ENCODE results near the gene USP7. TPM values are rescaled to one million over a fixed set of nuclear protein-coding genes. Genes with fewer than 3 reads are reported as not detected.

The USP7 gene
- polyA plus RNA-seq, 4 donors: 31.6 to 97.1 (median 36.0) TPM

DNA sequence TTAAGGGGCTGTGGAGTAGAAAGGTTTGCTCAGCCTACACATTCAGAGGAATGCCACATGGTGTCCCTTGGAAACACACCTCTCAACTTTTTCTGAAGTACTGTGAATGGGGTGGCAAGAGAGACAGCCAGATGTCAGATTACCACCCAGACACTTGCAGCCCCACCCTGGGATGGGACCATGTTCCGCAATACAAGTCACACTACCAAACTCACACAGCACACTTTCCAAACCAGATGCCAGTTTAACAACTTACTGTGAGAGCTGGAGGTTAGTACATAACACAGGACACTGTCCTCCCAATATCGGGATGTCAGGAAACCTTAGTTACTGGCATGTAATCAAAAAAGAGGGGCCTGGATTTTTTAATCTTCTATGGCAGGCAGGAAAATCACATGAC is 7.9 kb downstream of the USP7 start:
- Histone ChIP-seq H3K4me1 (ENCODE audit: control insufficient read depth in 3 of 3, insufficient read depth in 2 of 3, low read depth in 1 of 3, low read length in 2 of 3) (peaks cover 21 to 60% (median 53%) of the 10 kb centered on the region in 3 donors), H3K27ac (ENCODE audit: low read depth in 1 of 3, low read length in 2 of 3) (no peak overlapping the region)
- WGBS, 3 donors: 36 to 49% (median 48%) methylated on average over 2 of the region's 2 CpGs

DNA sequence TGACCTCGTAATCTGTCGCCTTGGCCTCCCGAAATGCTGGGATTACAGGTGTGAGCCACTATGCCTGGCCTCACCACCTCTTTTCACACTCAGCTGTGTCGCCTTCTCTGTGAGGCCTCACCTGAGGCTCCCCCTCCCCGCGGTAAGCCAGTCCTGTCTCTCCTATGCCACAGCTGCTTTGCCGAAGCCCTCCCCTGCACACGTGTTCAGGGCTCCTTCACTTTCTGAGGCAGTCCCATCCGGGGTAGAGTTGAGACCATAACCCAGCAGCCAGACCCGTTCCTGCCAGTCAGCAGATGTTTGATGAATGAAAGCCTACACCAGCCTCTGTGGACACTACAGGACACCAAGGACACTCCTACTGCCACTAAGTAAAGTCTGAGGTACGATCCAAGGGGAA is 10.6 kb downstream of the USP7 start:
- 55 to 68% (median 67%) methylated on average over 11 of the region's 11 CpGs for WGBS, 3 donors
- DNase-seq (no peak), FAIRE-seq (no peak)
- H3K9me3 ChIP-seq (ENCODE audit: control insufficient read depth in 2 of 2, insufficient read depth in 1 of 2, low read depth in 1 of 2, low read length in 1 of 2): no peaks in the 10 kb centered on the region
- H3K4me1 ChIP-seq (ENCODE audit: control insufficient read depth in 3 of 3, insufficient read depth in 2 of 3, low read depth in 1 of 3, low read length in 2 of 3): peaks cover 26 to 54% (median 47%) of the 10 kb centered on the region in 3 donors
- H3K4me3 ChIP-seq (ENCODE audit: low read depth in 1 of 3, low read length in 3 of 3): no peak overlapping the region
- H3K36me3 ChIP-seq (ENCODE audit: control insufficient read depth in 3 of 3, insufficient read depth in 2 of 3, low read depth in 1 of 3, low read length in 3 of 3): peaks cover 0 to 6% (median 0%) of the 10 kb centered on the region in 3 donors
- H3K27ac ChIP-seq (ENCODE audit: low read depth in 1 of 3, low read length in 2 of 3): no peak overlapping the region
- no peaks in the 10 kb centered on the region for H3K27me3 ChIP-seq (ENCODE audit: control insufficient read depth in 3 of 3, insufficient read depth in 3 of 3, low read length in 3 of 3)

More for the DNA sequence above, 7.9 kb downstream of the USP7 start:
- no peaks in the 10 kb centered on the region for H3K9me3 ChIP-seq (ENCODE audit: control insufficient read depth in 2 of 2, insufficient read depth in 1 of 2, low read depth in 1 of 2, low read length in 1 of 2)
- DNase-seq (no peak), FAIRE-seq (no peak)
- H3K4me3 ChIP-seq (ENCODE audit: low read depth in 1 of 3, low read length in 3 of 3): no peak overlapping the region
- H3K36me3 ChIP-seq (ENCODE audit: control insufficient read depth in 3 of 3, insufficient read depth in 2 of 3, low read depth in 1 of 3, low read length in 3 of 3): peaks cover 0 to 6% (median 0%) of the 10 kb centered on the region in 3 donors
- no peaks in the 10 kb centered on the region for H3K27me3 ChIP-seq (ENCODE audit: control insufficient read depth in 3 of 3, insufficient read depth in 3 of 3, low read length in 3 of 3)

DNA sequence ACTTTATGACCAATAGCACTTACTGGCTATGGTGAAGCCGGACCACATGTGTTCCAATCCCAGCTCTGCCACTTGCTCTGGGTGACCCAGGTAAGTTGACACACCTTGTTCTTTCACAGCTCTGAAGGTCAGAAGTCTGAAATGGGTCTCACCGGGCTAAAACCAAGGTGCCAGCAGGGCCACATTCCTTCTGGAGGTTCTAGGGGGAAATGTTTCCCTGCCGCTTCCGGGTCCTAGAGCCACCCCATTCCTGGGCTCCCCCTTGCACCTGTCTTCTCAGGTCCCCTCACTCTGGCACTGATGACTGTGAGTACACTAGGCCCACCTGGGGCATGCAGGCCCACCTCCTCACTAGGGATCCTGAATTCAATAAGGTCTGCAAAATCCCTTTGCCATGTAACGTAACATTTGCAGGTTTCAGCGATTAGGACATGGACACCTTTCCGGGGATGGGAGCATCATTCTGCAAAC is 11.4 kb downstream of the USP7 start:
- H3K27ac ChIP-seq (ENCODE audit: low read depth in 1 of 3, low read length in 2 of 3): no peak overlapping the region
- H3K4me3 ChIP-seq (ENCODE audit: low read depth in 1 of 3, low read length in 3 of 3): no peak overlapping the region
- FAIRE-seq (no peak), DNase-seq (peak in 1 of 2 donors; percentile 80)
- peaks cover 0 to 6% (median 0%) of the 10 kb centered on the region in 3 donors for H3K36me3 ChIP-seq (ENCODE audit: control insufficient read depth in 3 of 3, insufficient read depth in 2 of 3, low read depth in 1 of 3, low read length in 3 of 3)
- no peaks in the 10 kb centered on the region for H3K9me3 ChIP-seq (ENCODE audit: control insufficient read depth in 2 of 2, insufficient read depth in 1 of 2, low read depth in 1 of 2, low read length in 1 of 2)
- 41 to 74% (median 60%) methylated on average over 7 of the region's 7 CpGs for whole genome bisulfite sequencing, 3 donors
- no peaks in the 10 kb centered on the region for H3K27me3 ChIP-seq (ENCODE audit: control insufficient read depth in 3 of 3, insufficient read depth in 3 of 3, low read length in 3 of 3)
- peaks cover 28 to 53% (median 49%) of the 10 kb centered on the region in 3 donors for H3K4me1 ChIP-seq (ENCODE audit: control insufficient read depth in 3 of 3, insufficient read depth in 2 of 3, low read depth in 1 of 3, low read length in 2 of 3)

DNA sequence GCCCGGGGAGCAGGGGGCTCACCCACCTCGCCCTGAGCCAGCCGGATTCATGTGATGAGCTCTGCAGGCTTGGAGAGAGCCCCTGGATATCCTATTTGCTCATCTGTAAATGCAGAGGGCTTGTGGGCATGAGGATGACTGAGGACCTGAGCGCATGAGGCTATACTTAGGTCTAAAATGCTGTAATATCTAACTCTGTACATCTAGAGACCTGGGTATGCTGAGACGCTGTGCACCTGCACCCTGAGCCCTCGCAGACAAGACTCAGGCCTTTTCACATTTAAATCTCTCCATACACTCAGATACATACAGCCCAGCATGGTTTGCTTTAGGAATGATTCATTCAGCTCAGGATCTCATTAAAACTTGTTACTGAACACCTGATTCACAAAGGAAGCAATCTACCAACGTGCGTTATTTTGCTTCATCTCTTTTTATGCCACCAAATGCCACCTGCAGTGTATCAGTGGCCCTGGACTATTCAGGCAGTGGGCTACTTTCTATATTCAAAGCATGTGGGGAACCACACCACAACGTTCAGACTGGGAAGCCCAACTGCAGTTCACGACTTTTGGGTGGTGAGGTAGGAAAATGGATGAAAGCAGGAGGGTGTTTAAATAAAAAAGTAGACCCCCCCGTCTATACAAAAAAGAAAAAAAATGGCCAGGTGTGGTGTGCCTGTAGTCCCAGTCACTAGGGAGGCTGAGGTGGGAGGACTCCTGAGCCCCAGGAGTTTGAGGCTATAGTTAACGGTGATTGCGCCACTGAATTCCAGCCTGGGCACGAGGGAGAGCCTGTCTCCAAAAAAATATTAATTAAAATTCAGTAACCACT is 12.0 kb downstream of the USP7 start:
- no peak overlapping the region for H3K4me3 ChIP-seq (ENCODE audit: low read depth in 1 of 3, low read length in 3 of 3)
- WGBS, 3 donors: 47 to 54% (median 53%) methylated on average over 14 of the region's 14 CpGs
- H3K4me1 ChIP-seq (ENCODE audit: control insufficient read depth in 3 of 3, insufficient read depth in 2 of 3, low read depth in 1 of 3, low read length in 2 of 3): peaks cover 26 to 48% (median 46%) of the 10 kb centered on the region in 3 donors
- no peaks in the 10 kb centered on the region for H3K27me3 ChIP-seq (ENCODE audit: control insufficient read depth in 3 of 3, insufficient read depth in 3 of 3, low read length in 3 of 3)
- no peak for FAIRE-seq
- H3K9me3 ChIP-seq (ENCODE audit: control insufficient read depth in 2 of 2, insufficient read depth in 1 of 2, low read depth in 1 of 2, low read length in 1 of 2): no peaks in the 10 kb centered on the region
- no peak for DNase-seq
- no peak overlapping the region for H3K27ac ChIP-seq (ENCODE audit: low read depth in 1 of 3, low read length in 2 of 3)
- peaks cover 0 to 5% (median 0%) of the 10 kb centered on the region in 3 donors for H3K36me3 ChIP-seq (ENCODE audit: control insufficient read depth in 3 of 3, insufficient read depth in 2 of 3, low read depth in 1 of 3, low read length in 3 of 3)

DNA sequence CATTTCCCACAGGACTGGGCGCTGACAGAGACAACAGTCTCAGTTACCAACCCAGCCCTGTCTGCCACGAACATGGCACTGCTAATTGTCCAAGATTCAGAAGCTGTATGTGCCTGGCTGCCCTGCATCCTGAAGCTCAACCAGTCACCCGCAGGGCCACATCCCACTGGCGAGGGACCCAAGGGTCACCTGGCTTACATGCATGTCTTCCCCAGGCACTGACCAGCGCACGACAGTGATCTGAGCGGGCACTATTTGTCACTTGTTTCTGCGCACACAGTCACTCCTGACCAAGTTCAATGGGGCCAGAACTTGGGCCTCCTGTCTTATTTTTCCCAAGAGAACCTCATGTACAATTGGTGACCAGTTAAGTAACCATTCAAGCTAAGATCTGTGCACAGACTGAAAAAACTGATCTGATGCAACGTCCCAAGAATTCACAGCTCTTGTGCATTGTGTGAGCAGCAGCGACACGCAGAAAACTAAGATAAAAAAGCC is 13.1 kb downstream of the USP7 start:
- no peak for FAIRE-seq
- no peak for DNase-seq
- peaks cover 24 to 51% (median 44%) of the 10 kb centered on the region in 3 donors for H3K4me1 ChIP-seq (ENCODE audit: control insufficient read depth in 3 of 3, insufficient read depth in 2 of 3, low read depth in 1 of 3, low read length in 2 of 3)

DNA sequence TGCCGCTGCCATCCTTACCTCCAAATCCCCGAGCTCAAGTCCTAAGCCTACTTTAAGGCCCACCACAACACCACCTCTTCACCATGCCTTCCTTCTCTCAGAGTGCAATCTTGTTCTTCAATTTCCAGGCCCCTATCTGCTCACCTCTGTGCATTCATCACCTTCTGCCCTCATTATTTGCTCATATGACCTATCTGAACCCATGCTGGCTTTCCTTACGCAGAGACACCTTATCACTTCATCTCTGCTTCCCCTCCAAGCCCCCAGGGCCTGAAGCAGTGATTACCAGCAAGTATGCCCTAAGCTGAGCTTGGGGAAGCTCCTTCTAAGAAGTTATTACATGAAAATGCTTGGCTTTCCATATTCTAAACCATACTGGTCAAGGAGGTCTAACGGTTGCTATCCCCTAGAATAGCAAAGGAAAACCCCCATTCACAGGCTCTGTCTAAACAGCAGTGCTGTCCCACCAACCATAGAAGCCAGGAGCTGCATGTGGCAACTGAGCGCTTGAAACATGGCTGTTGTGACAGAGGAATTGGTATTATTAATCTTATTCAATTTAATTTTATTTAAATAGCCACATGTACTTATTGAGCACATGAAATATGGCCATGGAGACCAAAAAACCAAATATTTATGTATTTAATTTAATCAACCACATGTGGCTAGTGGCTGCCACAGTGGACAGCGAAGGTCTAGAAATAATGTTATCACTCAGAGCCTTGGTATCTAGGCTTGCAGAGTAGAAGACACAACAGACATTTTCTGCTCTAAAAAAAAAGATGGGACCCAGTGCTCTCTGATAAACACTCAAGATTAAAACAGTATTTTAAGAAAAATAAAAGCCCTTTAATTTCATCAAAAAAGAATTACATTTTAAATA is 13.9 kb downstream of the USP7 start:
- no peaks in the 10 kb centered on the region for H3K9me3 ChIP-seq (ENCODE audit: control insufficient read depth in 2 of 2, insufficient read depth in 1 of 2, low read depth in 1 of 2, low read length in 1 of 2)
- no peak for DNase-seq
- H3K27me3 ChIP-seq (ENCODE audit: control insufficient read depth in 3 of 3, insufficient read depth in 3 of 3, low read length in 3 of 3): no peaks in the 10 kb centered on the region
- H3K36me3 ChIP-seq (ENCODE audit: control insufficient read depth in 3 of 3, insufficient read depth in 2 of 3, low read depth in 1 of 3, low read length in 3 of 3): peaks cover 0 to 4% (median 2%) of the 10 kb centered on the region in 3 donors
- H3K4me3 ChIP-seq (ENCODE audit: low read depth in 1 of 3, low read length in 3 of 3): no peak overlapping the region
- H3K4me1 ChIP-seq (ENCODE audit: control insufficient read depth in 3 of 3, insufficient read depth in 2 of 3, low read depth in 1 of 3, low read length in 2 of 3): peaks cover 24 to 48% (median 44%) of the 10 kb centered on the region in 3 donors
- WGBS, 3 donors: 60 to 66% (median 62%) methylated on average over 6 of the region's 6 CpGs
- no peak for FAIRE-seq
- H3K27ac ChIP-seq (ENCODE audit: low read depth in 1 of 3, low read length in 2 of 3): no peak overlapping the region

More for the DNA sequence above, 13.1 kb downstream of the USP7 start:
- H3K9me3 ChIP-seq (ENCODE audit: control insufficient read depth in 2 of 2, insufficient read depth in 1 of 2, low read depth in 1 of 2, low read length in 1 of 2): no peaks in the 10 kb centered on the region
- no peaks in the 10 kb centered on the region for H3K27me3 ChIP-seq (ENCODE audit: control insufficient read depth in 3 of 3, insufficient read depth in 3 of 3, low read length in 3 of 3)
- H3K36me3 ChIP-seq (ENCODE audit: control insufficient read depth in 3 of 3, insufficient read depth in 2 of 3, low read depth in 1 of 3, low read length in 3 of 3): peaks cover 0 to 4% (median 2%) of the 10 kb centered on the region in 3 donors
- WGBS, 3 donors: 49 to 71% (median 62%) methylated on average over 11 of the region's 11 CpGs
- H3K4me3 ChIP-seq (ENCODE audit: low read depth in 1 of 3, low read length in 3 of 3): no peak overlapping the region
- no peak overlapping the region for H3K27ac ChIP-seq (ENCODE audit: low read depth in 1 of 3, low read length in 2 of 3)

DNA sequence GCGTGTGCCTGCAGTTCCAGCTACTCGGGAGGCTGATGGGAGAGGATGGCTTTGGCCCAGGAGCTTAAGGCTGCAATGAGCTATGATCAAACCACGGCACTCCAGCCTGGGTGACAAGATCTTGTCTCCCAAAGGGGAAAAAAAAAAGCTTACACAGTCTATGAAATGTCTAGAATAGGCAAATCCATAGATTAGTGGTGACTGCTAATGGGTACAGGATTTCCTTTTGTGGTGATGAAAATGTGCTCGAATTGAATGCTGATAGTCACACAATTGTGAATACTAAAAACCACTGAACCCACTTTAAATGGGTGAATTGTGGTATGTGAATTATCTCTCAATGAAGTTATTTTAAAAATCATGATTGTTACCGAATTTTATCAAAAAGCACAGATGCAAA is 14.9 kb downstream of the USP7 start:
- peaks cover 24 to 50% (median 44%) of the 10 kb centered on the region in 3 donors for H3K4me1 ChIP-seq (ENCODE audit: control insufficient read depth in 3 of 3, insufficient read depth in 2 of 3, low read depth in 1 of 3, low read length in 2 of 3)
- peaks cover 0 to 4% (median 2%) of the 10 kb centered on the region in 3 donors for H3K36me3 ChIP-seq (ENCODE audit: control insufficient read depth in 3 of 3, insufficient read depth in 2 of 3, low read depth in 1 of 3, low read length in 3 of 3)
- no peak for FAIRE-seq
- no peak overlapping the region for H3K27ac ChIP-seq (ENCODE audit: low read depth in 1 of 3, low read length in 2 of 3)
- no peak for DNase-seq
- WGBS, 3 donors: 60 to 65% (median 62%) methylated on average over 5 of the region's 5 CpGs
- no peaks in the 10 kb centered on the region for H3K9me3 ChIP-seq (ENCODE audit: control insufficient read depth in 2 of 2, insufficient read depth in 1 of 2, low read depth in 1 of 2, low read length in 1 of 2)
- no peak overlapping the region for H3K4me3 ChIP-seq (ENCODE audit: low read depth in 1 of 3, low read length in 3 of 3)
- no peaks in the 10 kb centered on the region for H3K27me3 ChIP-seq (ENCODE audit: control insufficient read depth in 3 of 3, insufficient read depth in 3 of 3, low read length in 3 of 3)

DNA sequence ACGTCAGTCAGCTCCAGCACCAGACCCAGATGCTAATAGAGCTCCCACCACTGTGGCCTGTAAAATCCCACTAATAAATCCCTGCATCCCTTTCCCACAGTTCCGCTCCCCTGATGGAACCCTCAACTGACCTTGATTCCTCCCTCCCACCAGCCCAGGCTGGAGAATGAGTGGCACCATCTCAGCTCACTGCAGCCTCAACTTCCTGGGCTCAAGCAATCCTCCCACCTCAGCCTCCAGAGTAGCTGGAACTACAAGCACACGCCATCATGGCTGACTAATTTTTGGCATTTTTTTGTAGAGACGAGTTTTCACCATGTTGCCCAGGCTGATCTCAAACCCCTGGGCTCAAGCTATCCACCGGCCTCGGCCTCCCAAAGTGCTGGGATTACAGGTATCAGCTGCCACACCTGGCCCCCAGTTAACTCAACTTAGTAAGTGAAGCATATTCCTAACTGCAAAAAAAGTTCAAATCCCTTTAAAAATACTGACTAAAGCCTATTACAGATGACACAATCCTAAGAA is 15.6 kb downstream of the USP7 start:
- no peaks in the 10 kb centered on the region for H3K27me3 ChIP-seq (ENCODE audit: control insufficient read depth in 3 of 3, insufficient read depth in 3 of 3, low read length in 3 of 3)
- peaks cover 26 to 52% (median 44%) of the 10 kb centered on the region in 3 donors for H3K4me1 ChIP-seq (ENCODE audit: control insufficient read depth in 3 of 3, insufficient read depth in 2 of 3, low read depth in 1 of 3, low read length in 2 of 3)
- no peak for FAIRE-seq
- H3K9me3 ChIP-seq (ENCODE audit: control insufficient read depth in 2 of 2, insufficient read depth in 1 of 2, low read depth in 1 of 2, low read length in 1 of 2): no peaks in the 10 kb centered on the region
- WGBS, 3 donors: 81 to 86% (median 86%) methylated on average over 6 of the region's 6 CpGs
- no peak for DNase-seq
- no peak overlapping the region for H3K27ac ChIP-seq (ENCODE audit: low read depth in 1 of 3, low read length in 2 of 3)
- H3K36me3 ChIP-seq (ENCODE audit: control insufficient read depth in 3 of 3, insufficient read depth in 2 of 3, low read depth in 1 of 3, low read length in 3 of 3): peaks cover 0 to 4% (median 2%) of the 10 kb centered on the region in 3 donors
- no peak overlapping the region for H3K4me3 ChIP-seq (ENCODE audit: low read depth in 1 of 3, low read length in 3 of 3)

Data from small intestine (tissue), 7 donors.